Pancreas (tissue), 10 donors: Measurements from ENCODE around the gene AMOTL2. TPM values are rescaled to one million over a fixed set of nuclear protein-coding genes. Genes with fewer than 3 reads are reported as not detected.
A peak's percentile ranks its signal among the peaks of the same experiment; 100 is the strongest.

Experiments used
- ATAC-seq, 4 donors: fragments of 200-7000 bp; cut with Tn5 transposase; one replicate each; pipeline versions ENCODE4 v1.8.0 to v1.9.1; 2020; ENCODE audit warnings: mild to moderate bottlenecking in 4 of 4, moderate library complexity in 4 of 4
- DNase-seq, 6 donors: peaks; one replicate each; pipeline ENCODE4 v3.0.0-alpha.2; 2020
- FAIRE-seq: peaks from 2 replicates; lab custom pipeline; 2012; peaks lifted over from hg19 to GRCh38; lab: Jason Lieb, UNC
- H3K27ac ChIP-seq, 4 donors: fragments of 200-600 bp; sonication (generic); 1 replicate in 3 of 4; 2 replicates in 1 of 4; pipeline versions ENCODE4 v1.5.0 to v1.8.0; 2020
- H3K27me3 ChIP-seq, 4 donors: fragments of 200-600 bp; one replicate each; pipeline ENCODE4 v1.8.0; 2021
- H3K36me3 ChIP-seq, 3 donors: fragments of 200-600 bp; sonication (generic) in 1 of 3; one replicate each; pipeline versions ENCODE4 v1.5.0 to v1.8.0; 2020 to 2021
- H3K4me1 ChIP-seq, 3 donors: fragments of 200-600 bp; one replicate each; pipeline ENCODE4 v1.8.0; 2021
- H3K4me3 ChIP-seq, 4 donors: fragments of 200-600 bp; sonication (generic) in 2 of 4; one replicate each; pipeline versions ENCODE4 v1.5.0 to v1.8.0; 2020 to 2021
- H3K9me3 ChIP-seq, 4 donors: fragments of 200-600 bp; one replicate each; pipeline ENCODE4 v1.8.0; 2021
- CTCF ChIP-seq, 4 donors: fragments of 200-600 bp; sonication (generic) in 3 of 4; IDR thresholded peaks; one replicate each; pipeline versions ENCODE4 v1.5.0 to v1.8.0; 2021; ENCODE audit warnings: antibody characterized with exemption in 4 of 4
- WGBS, 2 donors: extraction: QIAGEN DNeasy Blood & Tissue Kit; methylation state at CpG; one replicate each; pipeline ENCODE4 v1.1.7; 2013; 5-methylcytosine and 5-hydroxymethylcytosine counted together
- intact Hi-C, 3 donors: fragments of 100-400 bp; cut with DNase I; formaldehyde crosslinking; loops; one replicate each; pipeline versions ENCODE4 v1.11.1 to v1.14.2; 2022
- polyA plus RNA-seq, 2 donors: library from polyadenylated mRNA; stranded (reverse); fragments of 200-250 nt; gene quantifications; one replicate each; pipeline ENCODE4 v1.2.3, GENCODE V29; 2013
- total RNA-seq, 6 donors: library from RNA; stranded (reverse); fragmentation: NEBNext Ultra II Directional in 4 of 6; extraction: Animal tissue kit (Norgen Biotek cat#: 25700) in 4 of 6; gene quantifications; one replicate each; pipeline versions ENCODE4 v1.2.1 to v1.2.4, GENCODE V29; 2021 to 2023
- donor health status: healthy with polysubstance abuse.
- donor health status: DM: no; HTN: no; CAD: no; lungs with moderate emphysema.
- donor health status: DM: no; HTN: no; CAD: no.
- donor health status: control.
- donor health status: control.
- donor health status: Bipolar disorder and iron deficiency.
- donor health status: DM: yes; HTN: yes; CAD: no.
- donor health status: DM: no; HTN: no; CAD: no.
- donor health status: DM: no; HTN: no; CAD: no.
- donor health status: DM: yes; HTN: yes; CAD: no.

Gene AMOTL2
- total and polyA plus RNA-seq, 8 donors, result 11.9 to 35.7 (median 28.9) TPM

- no peak overlapping the region for H3K4me3 ChIP-seq
- intact Hi-C loops, result no loop called here
- ATAC-seq, result no peak
- H3K27ac ChIP-seq, result no peak overlapping the region
- no peaks in the 10 kb centered on the region for H3K27me3 ChIP-seq
- no peak for DNase-seq
- TF ChIP-seq CTCF (IDR thresholded peaks at IDR 0.05), result no peak
- H3K9me3 ChIP-seq, result no peaks in the 10 kb centered on the region
- no peaks in the 10 kb centered on the region for H3K4me1 ChIP-seq
- 91 to 95% methylated on average over 2 of the region's 2 CpGs for WGBS, 2 donors
- H3K36me3 ChIP-seq, result no peaks in the 10 kb centered on the region
- FAIRE-seq, result no peak
Observed at GRCh38 chr3:134341389-134341788, 32.9 kb downstream of the AMOTL2 start.

GRCh38 chr3:134340982-134341365, 33.3 kb downstream of the AMOTL2 start:
- no peak for FAIRE-seq
- no peak for ATAC-seq
- H3K27me3 ChIP-seq, result no peaks in the 10 kb centered on the region
- H3K36me3 ChIP-seq, result no peaks in the 10 kb centered on the region
- 55 to 61% methylated on average over 1 of the region's 1 CpG for WGBS, 2 donors
- no peak overlapping the region for H3K4me3 ChIP-seq
- DNase-seq, result no peak
- no peaks in the 10 kb centered on the region for H3K9me3 ChIP-seq
- H3K27ac ChIP-seq, result no peak overlapping the region
- TF ChIP-seq CTCF (IDR thresholded peaks at IDR 0.05), result no peak
- intact Hi-C loops, result no loop called here
- H3K4me1 ChIP-seq, result no peaks in the 10 kb centered on the region

- H3K27me3 ChIP-seq, result no peaks in the 10 kb centered on the region
- H3K36me3 ChIP-seq, result no peaks in the 10 kb centered on the region
- no peak for DNase-seq
- intact Hi-C loops, result no loop called here
- peak in 1 of 4 donors; percentile 28 for ATAC-seq
- no peak overlapping the region for H3K27ac ChIP-seq
- no peak for FAIRE-seq
- H3K9me3 ChIP-seq, result no peaks in the 10 kb centered on the region
- WGBS, 2 donors, result 94 to 95% methylated on average over 1 of the region's 1 CpG
- no peak overlapping the region for H3K4me3 ChIP-seq
- TF ChIP-seq CTCF (IDR thresholded peaks at IDR 0.05), result no peak
- no peaks in the 10 kb centered on the region for H3K4me1 ChIP-seq
Observed at GRCh38 chr3:134340362-134340981, 33.8 kb downstream of the AMOTL2 start.

- no peak overlapping the region for H3K4me3 ChIP-seq
- DNase-seq (no peak), FAIRE-seq (no peak), ATAC-seq (no peak)
- intact Hi-C loops, result no loop called here
- H3K27ac ChIP-seq, result no peak overlapping the region
- no peaks in the 10 kb centered on the region for H3K27me3 ChIP-seq
- 88 to 89% methylated on average over 5 of the region's 5 CpGs for WGBS, 2 donors
- TF ChIP-seq CTCF (IDR thresholded peaks at IDR 0.05), result no peak
- no peaks in the 10 kb centered on the region for H3K4me1 ChIP-seq
- H3K9me3 ChIP-seq, result no peaks in the 10 kb centered on the region
- H3K36me3 ChIP-seq, result no peaks in the 10 kb centered on the region
Observed at GRCh38 chr3:134339913-134340312, 34.3 kb downstream of the AMOTL2 start.

GRCh38 chr3:134339331-134339730, 34.9 kb downstream of the AMOTL2 start:
- intact Hi-C loops, result no loop called here
- Histone ChIP-seq H3K27me3 (no peaks in the 10 kb centered on the region), H3K36me3 (no peaks in the 10 kb centered on the region), H3K27ac (no peak overlapping the region), H3K9me3 (no peaks in the 10 kb centered on the region), H3K4me1 (no peaks in the 10 kb centered on the region), H3K4me3 (no peak overlapping the region)
- no peak for TF ChIP-seq CTCF (IDR thresholded peaks at IDR 0.05)
- ATAC-seq, result no peak
- FAIRE-seq, result no peak
- no peak for DNase-seq
- WGBS, 2 donors, result 91 to 94% methylated on average over 8 to 9 of the region's 9 CpGs
